ENCODE measurements around the gene CST3.
"Not testable (repeated sequence)": the region's sequence is repeated elsewhere in the genome, so short reads cannot be mapped to it uniquely, and the experiment has no call there.

CST3 gene

GRCh38 chr20:23664954-23665353 is 27.2 kb upstream of the CST3 start:
- TF ChIP-seq, protein P1, sequence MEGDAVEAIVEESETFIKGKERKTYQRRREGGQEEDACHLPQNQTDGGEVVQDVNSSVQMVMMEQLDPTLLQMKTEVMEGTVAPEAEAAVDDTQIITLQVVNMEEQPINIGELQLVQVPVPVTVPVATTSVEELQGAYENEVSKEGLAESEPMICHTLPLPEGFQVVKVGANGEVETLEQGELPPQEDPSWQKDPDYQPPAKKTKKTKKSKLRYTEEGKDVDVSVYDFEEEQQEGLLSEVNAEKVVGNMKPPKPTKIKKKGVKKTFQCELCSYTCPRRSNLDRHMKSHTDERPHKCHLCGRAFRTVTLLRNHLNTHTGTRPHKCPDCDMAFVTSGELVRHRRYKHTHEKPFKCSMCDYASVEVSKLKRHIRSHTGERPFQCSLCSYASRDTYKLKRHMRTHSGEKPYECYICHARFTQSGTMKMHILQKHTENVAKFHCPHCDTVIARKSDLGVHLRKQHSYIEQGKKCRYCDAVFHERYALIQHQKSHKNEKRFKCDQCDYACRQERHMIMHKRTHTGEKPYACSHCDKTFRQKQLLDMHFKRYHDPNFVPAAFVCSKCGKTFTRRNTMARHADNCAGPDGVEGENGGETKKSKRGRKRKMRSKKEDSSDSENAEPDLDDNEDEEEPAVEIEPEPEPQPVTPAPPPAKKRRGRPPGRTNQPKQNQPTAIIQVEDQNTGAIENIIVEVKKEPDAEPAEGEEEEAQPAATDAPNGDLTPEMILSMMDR (IDR thresholded peaks at IDR 0.05; ENCODE audit: low read depth, low read length): no peak
- Histone ChIP-seq H3K4me3 (ENCODE audit: low read depth, low read length) (no peak overlapping the region), H3K9me3 (no peaks in the 10 kb centered on the region), H3K36me3 (no peaks in the 10 kb centered on the region), H3K4me1 (no peaks in the 10 kb centered on the region), H3K27me3 (no peaks in the 10 kb centered on the region)
- no peak for DNase-seq

- DNase-seq; H3K27me3 ChIP-seq; H3K9me3 ChIP-seq; H3K4me1 ChIP-seq; H3K36me3 ChIP-seq; H3K4me3 ChIP-seq (ENCODE audit: low read depth, low read length): not testable (repeated sequence)
Observed at GRCh38 chr20:23664046-23664445, 26.3 kb upstream of the CST3 start.

- TF ChIP-seq, protein P1 (IDR thresholded peaks at IDR 0.05; ENCODE audit: low read depth, low read length): no peak
- Histone ChIP-seq H3K4me1 (no peaks in the 10 kb centered on the region), H3K27me3 (no peaks in the 10 kb centered on the region), H3K4me3 (ENCODE audit: low read depth, low read length) (no peak overlapping the region), H3K9me3 (no peaks in the 10 kb centered on the region), H3K36me3 (no peaks in the 10 kb centered on the region)
- no peak for DNase-seq
Observed at GRCh38 chr20:23663180-23663579, 25.4 kb upstream of the CST3 start.

GRCh38 chr20:23662276-23662870 is 24.6 kb upstream of the CST3 start:
- Histone ChIP-seq H3K36me3 (no peaks in the 10 kb centered on the region), H3K4me1 (no peaks in the 10 kb centered on the region), H3K27me3 (no peaks in the 10 kb centered on the region), H3K9me3 (no peaks in the 10 kb centered on the region), H3K4me3 (ENCODE audit: low read depth, low read length) (no peak overlapping the region)
- no peak for DNase-seq
- TF ChIP-seq, protein P1 (IDR thresholded peaks at IDR 0.05; ENCODE audit: low read depth, low read length): no peak

DNA sequence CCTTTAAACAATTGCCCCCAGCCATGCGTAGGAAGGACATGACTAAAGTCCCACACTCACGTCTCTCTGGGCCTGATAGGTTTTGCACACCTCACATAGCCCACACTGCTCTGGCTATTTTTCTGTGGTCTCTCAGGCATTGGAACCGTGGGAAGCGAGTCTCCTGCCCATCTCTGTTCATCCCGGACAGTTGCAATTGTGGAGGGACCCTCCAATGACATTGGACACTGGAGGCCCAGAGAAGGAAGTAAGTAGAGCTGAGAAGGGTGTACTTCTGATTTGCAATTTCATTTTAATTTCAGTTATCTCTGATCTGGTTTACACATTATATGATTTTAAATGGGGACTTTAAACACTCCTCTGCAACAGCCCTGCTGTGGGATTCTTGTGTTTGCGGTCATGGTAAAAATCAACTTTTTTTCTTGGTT is 23.3 kb upstream of the CST3 start:
- no peak for DNase-seq
- TF ChIP-seq, protein P1 (IDR thresholded peaks at IDR 0.05; ENCODE audit: low read depth, low read length): no peak

GRCh38 chr20:23659989-23660837 is 22.5 kb upstream of the CST3 start:
- TF ChIP-seq, protein P1 (IDR thresholded peaks at IDR 0.05; ENCODE audit: low read depth, low read length): no peak
- H3K36me3 ChIP-seq: no peaks in the 10 kb centered on the region
- DNase-seq: no peak
- no peaks in the 10 kb centered on the region for H3K9me3 ChIP-seq
- peaks cover 3% of the 10 kb centered on the region; the same call in 1 of the 2 replicates for H3K27me3 ChIP-seq
- no peaks in the 10 kb centered on the region for H3K4me1 ChIP-seq
- H3K4me3 ChIP-seq (ENCODE audit: low read depth, low read length): no peak overlapping the region

More for the DNA sequence above, 23.3 kb upstream of the CST3 start:
- H3K9me3 ChIP-seq: no peaks in the 10 kb centered on the region
- H3K4me3 ChIP-seq (ENCODE audit: low read depth, low read length): no peak overlapping the region
- peaks cover 3% of the 10 kb centered on the region; the same call in 1 of the 2 replicates for H3K27me3 ChIP-seq
- no peaks in the 10 kb centered on the region for H3K36me3 ChIP-seq
- H3K4me1 ChIP-seq: no peaks in the 10 kb centered on the region

- not testable (repeated sequence) for H3K36me3 ChIP-seq; H3K4me3 ChIP-seq (ENCODE audit: low read depth, low read length); H3K9me3 ChIP-seq; H3K4me1 ChIP-seq; DNase-seq; H3K27me3 ChIP-seq
Observed at GRCh38 chr20:23659610-23659988, 21.8 kb upstream of the CST3 start.
